Measurements from ENCODE around the gene ZNF324. TPM values are rescaled to one million over a fixed set of nuclear protein-coding genes. Genes with fewer than 3 reads are reported as not detected.
A peak's percentile ranks its signal among the peaks of the same experiment; 100 is the strongest.
"Not testable (repeated sequence)": the region's sequence is repeated elsewhere in the genome, so short reads cannot be mapped to it uniquely, and the experiment has no call there.

ZNF324 gene
- total RNA-seq, 2 donors from 2014 or later, result 21.0 to 35.2 TPM

DNA sequence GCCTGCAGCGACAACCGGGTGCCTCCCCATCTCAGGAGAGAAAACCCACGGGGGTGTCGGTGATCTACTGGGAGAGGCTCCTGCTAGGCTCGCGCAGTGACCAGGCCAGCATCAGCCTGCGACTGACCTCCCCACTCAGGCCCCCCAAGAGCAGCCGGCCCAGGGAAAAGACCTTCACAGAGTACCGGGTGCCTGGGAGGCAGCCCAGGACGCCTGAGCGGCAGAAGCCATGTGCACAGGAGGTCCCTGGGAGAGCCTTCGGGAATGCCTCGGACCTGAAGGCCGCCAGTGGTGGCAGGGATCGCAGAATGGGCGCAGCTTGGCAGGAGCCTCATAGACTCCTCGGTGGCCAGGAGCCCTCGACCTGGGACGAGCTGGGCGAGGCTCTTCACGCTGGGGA, 11.6 kb upstream of the ZNF324 start:
- no peak for DNase-seq
- Mint-ChIP-seq H3K27ac (no peak overlapping the region), H3K36me3 (ENCODE audit: low read depth) (peaks cover 2% of the 10 kb centered on the region)

DNA sequence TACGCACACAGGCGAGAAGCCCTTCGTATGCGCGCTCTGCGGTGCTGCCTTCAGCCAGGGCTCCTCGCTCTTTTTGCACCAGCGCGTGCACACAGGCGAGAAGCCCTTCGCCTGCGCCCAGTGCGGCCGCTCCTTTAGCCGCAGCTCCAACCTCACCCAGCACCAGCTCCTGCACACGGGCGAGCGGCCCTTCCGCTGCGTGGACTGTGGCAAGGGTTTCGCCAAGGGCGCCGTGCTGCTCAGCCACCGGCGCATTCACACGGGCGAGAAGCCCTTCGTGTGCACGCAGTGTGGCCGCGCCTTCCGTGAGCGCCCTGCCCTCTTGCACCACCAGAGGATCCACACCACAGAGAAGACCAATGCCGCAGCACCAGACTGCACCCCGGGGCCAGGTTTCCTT, 10.8 kb upstream of the ZNF324 start:
- Mint-ChIP-seq H3K27me3 (no peaks in the 10 kb centered on the region), H3K4me1 (peaks cover 19% of the 10 kb centered on the region), H3K27ac (no peak overlapping the region), H3K36me3 (ENCODE audit: low read depth) (peaks cover 2% of the 10 kb centered on the region), H3K4me3 (no peak overlapping the region)
- ATAC-seq (no peak), DNase-seq (no peak)
- no peaks in the 10 kb centered on the region for H3K9me3 ChIP-seq (ENCODE audit: control insufficient read depth, low read length, poor library complexity, severe bottlenecking)

More for the DNA sequence above, 11.6 kb upstream of the ZNF324 start:
- Mint-ChIP-seq H3K4me3 (no peak overlapping the region), H3K4me1 (peaks cover 24% of the 10 kb centered on the region), H3K27me3 (no peaks in the 10 kb centered on the region)
- ATAC-seq, result no peak
- no peaks in the 10 kb centered on the region for H3K9me3 ChIP-seq (ENCODE audit: control insufficient read depth, low read length, poor library complexity, severe bottlenecking)

DNA sequence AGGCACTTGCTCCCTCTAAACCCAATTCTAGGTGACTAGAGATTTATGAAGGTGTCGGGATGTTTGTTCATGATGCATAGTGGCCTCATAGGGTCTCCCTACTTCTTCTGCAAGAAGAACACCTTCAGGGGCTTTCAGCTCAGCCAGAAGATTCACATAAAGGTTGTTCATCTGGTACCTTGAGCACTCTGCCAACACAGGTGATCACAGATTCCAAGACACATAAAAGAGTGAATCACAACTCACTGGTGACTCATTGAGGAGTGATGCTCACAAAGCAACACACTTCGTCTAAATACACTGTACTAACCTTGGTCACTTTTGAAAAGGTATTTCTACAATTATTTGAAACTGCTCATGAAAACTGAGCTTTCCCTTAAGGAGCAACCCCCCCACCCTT, 6.8 kb upstream of the ZNF324 start:
- H3K4me1 Mint-ChIP-seq, result no peaks in the 10 kb centered on the region
- no peaks in the 10 kb centered on the region for H3K27me3 Mint-ChIP-seq
- DNase-seq (no peak), ATAC-seq (no peak)
- no peaks in the 10 kb centered on the region for H3K36me3 Mint-ChIP-seq (ENCODE audit: low read depth)
- H3K4me3 Mint-ChIP-seq, result no peak overlapping the region
- no peaks in the 10 kb centered on the region for H3K9me3 ChIP-seq (ENCODE audit: control insufficient read depth, low read length, poor library complexity, severe bottlenecking)
- H3K27ac Mint-ChIP-seq, result no peak overlapping the region

DNA sequence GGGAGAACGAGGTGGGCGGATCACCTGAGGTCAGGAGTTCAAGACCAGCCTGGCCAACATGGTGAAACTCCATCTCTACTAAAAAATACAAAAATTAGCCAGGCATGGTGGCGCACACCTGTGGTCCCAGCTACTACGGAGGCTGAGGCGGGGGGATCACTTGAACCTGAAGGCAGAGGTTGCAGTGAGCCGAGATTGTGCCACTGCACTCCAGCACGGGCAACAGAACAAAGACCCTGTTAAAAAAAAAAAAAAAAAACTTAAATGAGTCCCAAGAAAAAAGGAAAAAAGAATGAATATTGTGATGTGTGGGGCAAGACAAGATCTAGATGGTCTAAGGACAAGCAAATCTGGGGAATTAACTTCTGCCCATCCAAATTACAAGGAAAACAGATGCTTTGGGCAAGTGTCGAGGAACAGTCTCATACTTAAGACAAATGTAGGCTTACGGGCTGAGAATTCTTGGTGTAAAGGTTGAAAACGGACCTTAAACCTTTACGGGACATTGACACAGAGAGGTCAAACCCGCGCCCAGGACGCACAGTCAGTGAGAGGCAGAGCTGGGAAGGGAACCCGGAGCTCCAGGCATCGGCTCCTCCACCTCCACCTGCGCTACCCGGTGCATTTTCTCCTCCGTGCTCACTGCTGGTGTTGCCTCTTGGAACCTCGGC, 656 bp upstream of the ZNF324 start:
- peak; percentile 15 for ATAC-seq
- peaks cover 2% of the 10 kb centered on the region for H3K36me3 Mint-ChIP-seq (ENCODE audit: low read depth)
- H3K27me3 Mint-ChIP-seq, result no peaks in the 10 kb centered on the region
- peak overlapping the region; percentile 89 for H3K4me3 Mint-ChIP-seq
- H3K4me1 Mint-ChIP-seq, result peaks cover 13% of the 10 kb centered on the region
- H3K27ac Mint-ChIP-seq, result peak overlapping the region; percentile 88
- no peaks in the 10 kb centered on the region for H3K9me3 ChIP-seq (ENCODE audit: control insufficient read depth, low read length, poor library complexity, severe bottlenecking)
- DNase-seq, result no peak

DNA sequence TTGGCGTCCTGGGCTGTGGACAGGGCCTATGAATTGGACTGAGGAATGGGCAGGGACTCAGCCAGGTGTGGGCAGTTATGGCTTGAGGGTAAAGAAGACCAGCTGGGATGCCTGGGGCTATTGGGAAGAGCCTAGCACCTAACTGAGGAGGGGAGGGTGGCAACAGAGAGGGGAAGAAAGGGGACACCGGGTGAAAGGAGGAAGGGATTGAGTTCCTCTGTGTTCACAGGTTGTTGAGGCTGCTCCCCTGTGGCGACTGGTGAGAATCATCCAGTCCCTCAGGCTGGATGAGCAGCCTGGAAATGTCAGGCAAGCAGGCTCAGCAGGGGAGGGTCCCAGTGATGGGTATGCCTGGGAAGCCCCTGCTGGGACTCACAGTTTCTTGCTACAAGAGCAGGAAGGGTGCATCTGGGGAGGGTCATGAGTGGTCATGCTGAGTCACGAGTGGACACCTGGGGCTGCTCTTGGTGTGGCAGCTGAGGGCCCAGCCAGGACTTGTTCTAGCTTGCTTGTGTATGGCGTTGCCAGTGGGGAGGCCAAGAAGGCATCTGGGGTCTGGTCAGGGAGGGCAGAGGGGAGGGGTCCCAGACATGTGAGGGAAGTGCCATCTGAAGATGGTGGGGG, 1.4 kb downstream of the ZNF324 start:
- peak overlapping the region; percentile 89 for H3K4me3 Mint-ChIP-seq
- H3K27ac Mint-ChIP-seq, result peak overlapping the region; percentile 88
- H3K27me3 Mint-ChIP-seq, result no peaks in the 10 kb centered on the region
- no peaks in the 10 kb centered on the region for H3K9me3 ChIP-seq (ENCODE audit: control insufficient read depth, low read length, poor library complexity, severe bottlenecking)
- no peak for ATAC-seq
- H3K36me3 Mint-ChIP-seq (ENCODE audit: low read depth), result peaks cover 2% of the 10 kb centered on the region
- DNase-seq, result no peak
- peaks cover 13% of the 10 kb centered on the region for H3K4me1 Mint-ChIP-seq

DNA sequence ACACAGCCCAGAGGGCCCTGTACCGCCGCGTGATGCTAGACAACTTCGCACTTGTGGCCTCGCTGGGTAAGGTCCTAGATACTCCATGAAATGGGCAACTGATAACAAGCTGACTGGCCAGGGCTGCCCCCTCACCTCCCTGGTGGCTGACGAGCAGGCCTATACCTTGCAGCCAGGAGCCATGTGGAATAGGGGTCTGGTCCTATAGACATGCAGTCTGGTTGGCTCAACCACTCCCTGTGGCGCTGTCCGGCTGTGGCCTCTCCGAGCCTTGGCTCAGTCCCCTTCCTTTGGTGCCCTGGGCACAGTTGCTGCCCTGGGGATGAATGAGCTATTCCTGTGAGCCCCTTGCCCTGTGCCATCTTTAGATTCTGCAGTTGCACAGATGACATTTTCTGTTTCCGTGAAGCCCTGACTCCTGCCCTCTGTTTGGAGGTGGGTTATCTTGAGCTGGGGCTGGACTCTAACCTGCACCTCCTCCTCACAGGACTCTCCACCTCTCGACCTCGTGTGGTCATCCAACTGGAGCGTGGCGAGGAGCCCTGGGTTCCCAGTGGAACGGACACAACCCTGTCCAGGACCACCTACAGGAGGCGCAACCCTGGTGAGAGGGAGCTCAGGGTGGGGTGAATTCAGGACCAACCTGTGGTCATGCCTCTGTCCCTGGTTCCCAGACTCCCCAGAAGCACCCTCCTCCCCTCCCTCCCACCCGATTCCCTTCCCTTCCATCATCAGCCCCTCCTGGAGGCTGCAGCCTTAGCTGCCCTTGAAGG, 2.5 kb downstream of the ZNF324 start:
- peak overlapping the region; percentile 88 for H3K27ac Mint-ChIP-seq
- H3K36me3 Mint-ChIP-seq (ENCODE audit: low read depth), result peaks cover 2% of the 10 kb centered on the region
- no peak overlapping the region for H3K4me3 Mint-ChIP-seq
- peaks cover 15% of the 10 kb centered on the region for H3K4me1 Mint-ChIP-seq
- DNase-seq, result no peak
- H3K27me3 Mint-ChIP-seq, result no peaks in the 10 kb centered on the region
- no peaks in the 10 kb centered on the region for H3K9me3 ChIP-seq (ENCODE audit: control insufficient read depth, low read length, poor library complexity, severe bottlenecking)
- ATAC-seq, result no peak

DNA sequence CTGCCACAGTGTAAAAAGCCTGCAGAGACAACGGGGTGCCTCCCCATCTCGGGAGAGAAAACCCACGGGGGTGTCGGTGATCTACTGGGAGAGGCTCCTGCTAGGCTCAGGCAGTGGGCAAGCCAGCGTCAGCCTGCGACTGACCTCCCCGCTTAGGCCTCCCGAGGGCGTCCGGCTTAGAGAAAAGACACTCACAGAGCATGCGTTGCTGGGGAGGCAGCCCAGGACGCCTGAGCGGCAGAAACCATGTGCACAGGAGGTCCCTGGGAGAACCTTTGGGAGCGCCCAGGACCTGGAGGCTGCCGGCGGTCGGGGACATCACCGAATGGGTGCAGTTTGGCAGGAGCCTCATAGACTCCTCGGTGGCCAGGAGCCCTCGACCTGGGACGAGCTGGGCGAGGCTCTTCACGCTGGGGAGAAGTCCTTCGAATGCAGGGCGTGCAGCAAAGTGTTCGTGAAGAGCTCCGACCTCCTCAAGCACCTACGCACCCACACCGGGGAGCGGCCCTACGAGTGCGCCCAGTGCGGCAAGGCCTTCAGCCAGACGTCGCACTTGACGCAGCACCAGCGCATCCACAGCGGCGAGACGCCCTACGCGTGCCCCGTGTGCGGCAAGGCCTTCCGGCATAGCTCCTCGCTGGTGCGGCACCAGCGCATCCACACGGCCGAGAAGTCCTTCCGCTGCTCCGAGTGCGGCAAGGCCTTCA, 4.1 kb downstream of the ZNF324 start:
- DNase-seq; H3K27me3 Mint-ChIP-seq; H3K4me3 Mint-ChIP-seq; H3K9me3 ChIP-seq (ENCODE audit: control insufficient read depth, low read length, poor library complexity, severe bottlenecking); ATAC-seq; H3K36me3 Mint-ChIP-seq (ENCODE audit: low read depth); H3K27ac Mint-ChIP-seq: not testable (repeated sequence)
- H3K4me1 Mint-ChIP-seq, result peaks cover 21% of the 10 kb centered on the region

DNA sequence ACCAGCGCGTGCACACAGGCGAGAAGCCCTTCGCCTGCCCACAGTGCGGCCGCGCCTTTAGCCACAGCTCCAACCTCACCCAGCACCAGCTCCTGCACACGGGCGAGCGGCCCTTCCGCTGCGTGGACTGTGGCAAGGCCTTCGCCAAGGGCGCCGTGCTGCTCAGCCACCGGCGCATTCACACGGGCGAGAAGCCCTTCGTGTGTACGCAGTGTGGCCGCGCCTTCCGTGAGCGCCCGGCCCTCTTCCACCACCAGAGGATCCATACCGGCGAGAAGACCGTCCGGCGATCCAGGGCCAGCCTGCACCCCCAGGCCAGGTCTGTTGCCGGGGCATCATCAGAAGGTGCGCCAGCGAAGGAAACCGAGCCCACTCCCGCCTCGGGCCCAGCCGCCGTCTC, 4.9 kb downstream of the ZNF324 start:
- peaks cover 22% of the 10 kb centered on the region for H3K4me1 Mint-ChIP-seq

DNA sequence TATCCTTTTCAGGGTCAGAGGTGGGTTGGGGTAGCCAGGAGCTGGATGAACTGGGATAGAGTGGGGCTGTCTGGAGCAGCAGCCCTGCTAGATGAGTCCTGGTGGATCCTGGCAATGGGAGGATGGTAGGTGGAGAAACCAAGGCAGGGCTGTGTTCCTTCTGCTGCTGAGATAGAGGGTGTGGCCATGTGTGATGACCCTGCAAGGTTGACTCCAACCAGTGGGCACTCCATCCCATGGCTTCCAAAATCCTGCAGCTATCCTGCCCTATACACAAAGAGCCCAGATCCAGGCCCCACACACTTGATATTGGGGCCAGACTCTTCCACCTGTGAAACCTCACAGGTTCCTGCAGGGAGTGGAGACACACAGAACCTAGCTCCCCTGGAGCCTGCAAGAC, 6.9 kb downstream of the ZNF324 start:
- Mint-ChIP-seq H3K4me3 (peak overlapping the region; percentile 61), H3K27me3 (no peaks in the 10 kb centered on the region), H3K27ac (peak overlapping the region; percentile 95), H3K36me3 (ENCODE audit: low read depth) (peaks cover 2% of the 10 kb centered on the region), H3K4me1 (peaks cover 17% of the 10 kb centered on the region)
- DNase-seq, result no peak
- no peak for ATAC-seq
- no peaks in the 10 kb centered on the region for H3K9me3 ChIP-seq (ENCODE audit: control insufficient read depth, low read length, poor library complexity, severe bottlenecking)

More for the DNA sequence above, 4.9 kb downstream of the ZNF324 start:
- Mint-ChIP-seq H3K27ac (no peak overlapping the region), H3K27me3 (no peaks in the 10 kb centered on the region), H3K36me3 (ENCODE audit: low read depth) (peaks cover 2% of the 10 kb centered on the region), H3K4me3 (no peak overlapping the region)
- DNase-seq (no peak), ATAC-seq (no peak)
- H3K9me3 ChIP-seq (ENCODE audit: control insufficient read depth, low read length, poor library complexity, severe bottlenecking), result no peaks in the 10 kb centered on the region

DNA sequence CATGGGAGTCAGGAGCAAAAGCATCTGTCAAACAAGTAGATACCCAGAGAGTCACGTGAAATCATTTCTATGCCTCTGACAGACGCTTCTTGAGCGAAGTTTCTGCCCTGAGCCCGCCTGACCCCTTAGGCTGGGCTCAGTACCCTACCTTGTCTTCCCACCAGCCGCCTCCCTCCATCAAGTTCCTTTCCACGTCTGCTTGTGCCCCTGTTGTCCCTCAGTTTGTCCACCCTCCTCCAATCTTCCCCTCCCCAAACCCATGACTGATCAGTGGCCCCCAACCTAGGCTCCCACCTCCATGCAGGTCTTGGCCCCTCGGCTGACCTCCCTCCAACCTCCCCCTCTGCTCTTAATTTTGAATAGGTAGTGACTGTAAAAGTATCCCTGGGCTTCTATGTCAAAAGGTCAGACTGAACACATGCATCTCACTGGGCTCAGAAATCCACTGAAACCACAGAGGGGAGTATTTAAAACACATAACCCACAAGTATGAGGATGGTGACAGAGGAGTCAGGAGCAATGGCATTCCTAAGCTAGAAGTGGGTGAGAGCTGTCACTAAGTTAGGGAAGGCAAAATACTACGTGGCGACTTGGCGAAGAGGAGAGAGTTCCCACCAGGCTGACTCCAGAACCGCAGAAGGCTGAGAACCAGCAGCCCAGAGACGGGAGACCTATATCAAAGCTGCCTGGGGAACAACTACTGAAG, 7.6 kb downstream of the ZNF324 start:
- H3K36me3 Mint-ChIP-seq (ENCODE audit: low read depth), result peaks cover 2% of the 10 kb centered on the region
- DNase-seq, result no peak
- H3K27ac Mint-ChIP-seq, result peak overlapping the region; percentile 95
- H3K9me3 ChIP-seq (ENCODE audit: control insufficient read depth, low read length, poor library complexity, severe bottlenecking), result no peaks in the 10 kb centered on the region
- peaks cover 17% of the 10 kb centered on the region for H3K4me1 Mint-ChIP-seq
- ATAC-seq, result no peak
- no peaks in the 10 kb centered on the region for H3K27me3 Mint-ChIP-seq
- H3K4me3 Mint-ChIP-seq, result peak overlapping the region; percentile 61

DNA sequence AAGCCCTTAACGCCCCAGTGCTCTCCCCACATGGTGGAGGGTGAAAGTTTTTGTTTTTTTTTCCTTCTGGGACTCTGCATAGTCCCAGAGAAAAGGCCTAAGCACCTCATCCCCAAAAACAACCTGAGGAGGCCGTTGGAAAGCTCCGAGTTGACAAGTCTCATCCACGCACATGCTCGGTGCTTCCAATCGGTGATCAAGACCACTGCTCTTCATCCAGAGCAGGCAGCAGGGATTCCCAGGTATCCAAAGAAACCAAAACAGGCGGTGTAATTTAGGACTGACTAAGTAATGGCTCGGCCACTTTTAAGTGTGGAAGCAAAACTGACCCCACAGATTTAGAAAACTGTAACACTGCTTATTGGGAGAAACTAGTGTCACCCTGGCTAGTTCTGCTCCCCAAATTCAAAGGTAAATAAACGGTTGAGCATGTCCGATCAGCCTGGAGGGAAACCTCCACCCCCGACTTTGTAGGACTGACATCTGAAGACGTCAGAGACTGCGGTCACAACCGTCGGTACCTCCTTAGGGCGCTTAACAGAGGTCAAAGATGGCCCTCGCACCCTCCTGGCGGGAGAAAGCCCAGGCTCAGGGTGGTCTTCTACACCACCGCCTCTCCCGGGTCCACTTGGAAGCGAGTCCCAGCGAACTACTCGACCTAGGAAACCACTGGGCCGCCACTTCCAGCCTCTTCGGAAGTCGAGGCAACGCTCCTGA, 8.3 kb downstream of the ZNF324 start:
- peaks cover 17% of the 10 kb centered on the region for H3K4me1 Mint-ChIP-seq
- peak; percentile 48 for ATAC-seq
- H3K36me3 Mint-ChIP-seq (ENCODE audit: low read depth), result peaks cover 2% of the 10 kb centered on the region
- peak overlapping the region; percentile 95 for H3K27ac Mint-ChIP-seq
- no peaks in the 10 kb centered on the region for H3K27me3 Mint-ChIP-seq
- no peak for DNase-seq
- H3K9me3 ChIP-seq (ENCODE audit: control insufficient read depth, low read length, poor library complexity, severe bottlenecking), result no peaks in the 10 kb centered on the region
- peak overlapping the region; percentile 90 for H3K4me3 Mint-ChIP-seq

All from T-helper 17 cell (primary cell).